Endothelial cell of umbilical vein (primary cell): ENCODE results near the gene VSIG10L. TPM values are rescaled to one million over a fixed set of nuclear protein-coding genes. Genes with fewer than 3 reads are reported as not detected.

ENCODE experiments used
- BruUV-seq: library from RNA; stranded (reverse); fragments of 400-500 nt; replicated peaks from 2 replicates; lab custom pipeline; 2021; lab: Mats Ljungman, UMichigan
- CTCF ChIA-PET: fragments of 300-600, 350-600 bp; sonication (Branson Sonifier 250); formaldehyde crosslinking; loops from one replicate; lab custom pipeline; 2021; ENCODE audit warnings: antibody characterized with exemption, inconsistent platforms; lab: Charles Lee
- POLR2A ChIA-PET: fragments of 300-600, 350-600 bp; sonication (Branson Sonifier 250); formaldehyde crosslinking; loops from one replicate; lab custom pipeline; 2021; ENCODE audit warnings: antibody characterized with exemption, inconsistent platforms; lab: Charles Lee
- DNase-seq: peaks from one replicate; pipeline ENCODE4 v3.0.0-alpha.2; 2011; ENCODE audit warnings: low read depth, low spot score
- FAIRE-seq: peaks from 2 replicates; lab custom pipeline; 2011; peaks lifted over from hg19 to GRCh38; lab: Jason Lieb, UNC
- H2AFZ ChIP-seq: 2 replicates; pipeline ENCODE4 v1.6.0; 2012; ENCODE audit warnings: low read depth, low read length, control low read depth, inconsistent platforms
- H3K27ac ChIP-seq: 2 replicates; pipeline ENCODE4 v1.5.1; 2011; ENCODE audit warnings: low read depth, mild to moderate bottlenecking, control low read depth, low read length, moderate library complexity; ENCODE audit not compliant: insufficient read depth
- H3K27me3 ChIP-seq, 2 experiments: 2 replicates each; pipeline versions ENCODE4 v1.6.0 to v1.6.1; 2011; ENCODE audit warnings: low read length in 2 of 2, mixed read lengths in 1 of 2; ENCODE audit not compliant: control insufficient read depth in 2 of 2, insufficient read depth in 2 of 2
- H3K36me3 ChIP-seq, 2 experiments: 2 replicates in 1 of 2; 3 replicates in 1 of 2; pipeline ENCODE4 v1.5.1; 2011; ENCODE audit warnings: low read length in 2 of 2, mild to moderate bottlenecking in 1 of 2, moderate library complexity in 1 of 2; ENCODE audit not compliant: control insufficient read depth in 2 of 2, insufficient read depth in 2 of 2; ENCODE audit errors: extremely low read depth in 1 of 2
- H3K4me1 ChIP-seq: 3 replicates; pipeline ENCODE4 v1.5.1; 2011; ENCODE audit warnings: mild to moderate bottlenecking, low read length; ENCODE audit not compliant: control insufficient read depth, insufficient read depth; ENCODE audit errors: extremely low read depth
- H3K4me2 ChIP-seq: 2 replicates; pipeline ENCODE4 v1.6.1; 2011; ENCODE audit warnings: low read length, control low read depth, mixed read lengths; ENCODE audit not compliant: insufficient read depth
- H3K4me3 ChIP-seq, 3 experiments: fragments of 200-600 bp in 1 of 3; sonication (generic), shearing (Covaris generic) in 1 of 3; replicated peaks in 1 of 3; 2 replicates each; pipeline ENCODE4 v1.5.1; 2011 to 2016; ENCODE audit warnings: control low read depth in 3 of 3, low read length in 3 of 3, mild to moderate bottlenecking in 2 of 3, inconsistent platforms in 1 of 3, low read depth in 1 of 3, moderate library complexity in 1 of 3; ENCODE audit not compliant: insufficient read depth in 1 of 3
- H3K79me2 ChIP-seq: 2 replicates; pipeline ENCODE4 v1.6.0; 2012; ENCODE audit warnings: low read length, inconsistent platforms; ENCODE audit not compliant: control insufficient read depth, insufficient read depth
- H3K9ac ChIP-seq: replicated peaks from 2 replicates; pipeline ENCODE3; 2011; ENCODE audit warnings: low read length, control low read depth; ENCODE audit not compliant: insufficient read depth; ENCODE audit errors: extremely low read depth
- H3K9me1 ChIP-seq: replicated peaks from 3 replicates; pipeline ENCODE4 v1.6.0; 2011; ENCODE audit warnings: mild to moderate bottlenecking, low read length; ENCODE audit not compliant: control insufficient read depth, insufficient read depth; ENCODE audit errors: extremely low read depth
- H3K9me3 ChIP-seq: replicated peaks from 2 replicates; pipeline ENCODE4 v1.5.1; 2012; ENCODE audit warnings: low read length, inconsistent platforms; ENCODE audit not compliant: control insufficient read depth, insufficient read depth
- H4K20me1 ChIP-seq: replicated peaks from 2 replicates; pipeline ENCODE3; 2011; ENCODE audit warnings: mild to moderate bottlenecking, low read length; ENCODE audit not compliant: control insufficient read depth, insufficient read depth; ENCODE audit errors: extremely low read depth
- CTCF ChIP-seq, 2 donors: IDR thresholded peaks; 1 replicate in 1 of 2; 2 replicates in 1 of 2; pipeline ENCODE4 v1.5.1; 2011; ENCODE audit warnings: low read length in 2 of 2, mild to moderate bottlenecking in 2 of 2, moderate library complexity in 2 of 2, control low read depth in 1 of 2, inconsistent platforms in 1 of 2, low read depth in 1 of 2; ENCODE audit not compliant: insufficient read depth in 1 of 2; ENCODE audit errors: extremely low read depth in 1 of 2
- EZH2 ChIP-seq: IDR thresholded peaks from 2 replicates; pipeline ENCODE4 v1.6.1; 2012; ENCODE audit warnings: borderline replicate concordance, low read depth, mild to moderate bottlenecking, moderate library complexity, low read length, inconsistent platforms; ENCODE audit not compliant: severe bottlenecking
- FOS ChIP-seq: IDR thresholded peaks from 2 replicates; pipeline ENCODE4 v1.6.1; 2011; ENCODE audit warnings: mild to moderate bottlenecking, low read length, moderate library complexity, borderline replicate concordance; ENCODE audit not compliant: insufficient read depth
- GATA2 ChIP-seq: IDR thresholded peaks from 2 replicates; pipeline ENCODE4 v1.7.0; 2011; ENCODE audit warnings: low read depth, mild to moderate bottlenecking, moderate library complexity, mixed read lengths, low read length; ENCODE audit not compliant: insufficient read length, insufficient read depth
- JUN ChIP-seq: IDR thresholded peaks from 2 replicates; pipeline ENCODE4 v1.6.1; 2011; ENCODE audit warnings: borderline replicate concordance, low read depth; ENCODE audit not compliant: insufficient read length, insufficient read depth
- MAX ChIP-seq: IDR thresholded peaks from 2 replicates; pipeline ENCODE4 v1.6.1; 2011; ENCODE audit not compliant: insufficient read depth, insufficient read length
- MYC ChIP-seq: IDR thresholded peaks from one replicate; pipeline ENCODE4 v1.6.1; 2011; ENCODE audit warnings: mild to moderate bottlenecking, low read depth, low read length
- POLR2A ChIP-seq: IDR thresholded peaks from 2 replicates; pipeline ENCODE4 v1.6.1; 2012; ENCODE audit warnings: low read depth, mild to moderate bottlenecking, control low read depth, low read length
- POLR2AphosphoS5 ChIP-seq: IDR thresholded peaks from 2 replicates; pipeline ENCODE4 v1.6.1; 2012; ENCODE audit warnings: low read depth, mild to moderate bottlenecking, control low read depth, low read length, moderate library complexity; ENCODE audit not compliant: insufficient read depth
- dilution Hi-C: fragments of 300-500 bp; cut with MboI; formaldehyde crosslinking; loops from one replicate; pipeline ENCODE4 v1.15.0; 2019; ENCODE audit warnings: low sequenced_read_pairs; ENCODE audit not compliant: extremely low pct_ligation_motif_present
- intact Hi-C: fragments of 100-400 bp; cut with micrococcal nuclease; formaldehyde crosslinking; loops from one replicate; pipeline ENCODE4 v1.10.0; 2022
- polyA plus RNA-seq, 4 experiments: library from polyadenylated mRNA; depleted of rRNA in 3 of 4; stranded (reverse) in 3 of 4; unstranded in 1 of 4; fragments of >200 nt; gene quantifications; 2 replicates each; pipeline versions ENCODE4 v1.2.1 to v1.2.3, GENCODE V29; 2011 to 2012; ENCODE audit warnings: missing spikeins in 1 of 4
- total RNA-seq: library from RNA; stranded (reverse); gene quantifications from 2 replicates; pipeline ENCODE4 v1.2.3, GENCODE V29; 2021

The VSIG10L gene
- total and polyA plus RNA-seq, 2 donors (not counting 3 experiments of a cell fraction or from before 2014, with no cell fraction given), result 0.62 to 0.77 TPM

GRCh38 chr19:51297406-51297805, 44.5 kb downstream of the VSIG10L start:
- no peaks in the 10 kb centered on the region for H4K20me1 ChIP-seq
- ChIA-PET CTCF (no interaction called here), POLR2A (no interaction called here)
- H3K4me3 ChIP-seq, result no peak overlapping the region
- H3K79me2 ChIP-seq, result no peaks in the 10 kb centered on the region
- intact Hi-C loops, result no loop called here
- no peaks in the 10 kb centered on the region for H3K27me3 ChIP-seq
- H3K4me1 ChIP-seq, result no peaks in the 10 kb centered on the region
- no peak for DNase-seq
- no peak for TF ChIP-seq CTCF (IDR thresholded peaks at IDR 0.05; ENCODE audit: extremely low read depth in 1 of 2, insufficient read depth in 1 of 2, low read depth in 1 of 2, low read length in 2 of 2)
- no peak for TF ChIP-seq JUN
- TF ChIP-seq POLR2A, result no peak
- TF ChIP-seq GATA2, result no peak
- H3K9me3 ChIP-seq, result no peaks in the 10 kb centered on the region
- no peaks in the 10 kb centered on the region for H3K9me1 ChIP-seq
- no peak overlapping the region for H3K27ac ChIP-seq
- H3K36me3 ChIP-seq, result no peaks in the 10 kb centered on the region
- no TSS peak for BruUV-seq
- no peak overlapping the region for H3K4me2 ChIP-seq
- no peak for FAIRE-seq
- H3K9ac ChIP-seq, result no peak overlapping the region
- no peak overlapping the region for H2AFZ ChIP-seq
- dilution Hi-C loops, result no loop called here

- Histone ChIP-seq H3K79me2 (no peaks in the 10 kb centered on the region), H3K9ac (no peak overlapping the region), H3K9me3 (no peaks in the 10 kb centered on the region), H3K9me1 (no peaks in the 10 kb centered on the region), H3K4me2 (no peak overlapping the region), H3K27me3 (no peaks in the 10 kb centered on the region), H3K36me3 (no peaks in the 10 kb centered on the region), H4K20me1 (no peaks in the 10 kb centered on the region), H3K27ac (no peak overlapping the region), H3K4me1 (no peaks in the 10 kb centered on the region), H3K4me3 (no peak overlapping the region), H2AFZ (no peak overlapping the region)
- no peak for TF ChIP-seq EZH2
- no peak for TF ChIP-seq GATA2
- TF ChIP-seq MYC, result no peak
- TF ChIP-seq POLR2AphosphoS5, result no peak
- no peak for TF ChIP-seq JUN
- no peak for TF ChIP-seq CTCF (IDR thresholded peaks at IDR 0.05; ENCODE audit: extremely low read depth in 1 of 2, insufficient read depth in 1 of 2, low read depth in 1 of 2, low read length in 2 of 2)
- no peak for TF ChIP-seq POLR2A
- TF ChIP-seq MAX, result no peak
- no peak for TF ChIP-seq FOS
- DNase-seq, result no peak
- dilution Hi-C loops, result no loop called here
- intact Hi-C loops, result no loop called here
- no TSS peak for BruUV-seq
- CTCF ChIA-PET, result no interaction called here
- FAIRE-seq, result no peak
- POLR2A ChIA-PET, result no interaction called here
Observed at GRCh38 chr19:51296336-51297093, 45.4 kb downstream of the VSIG10L start.
